DMS 273 (cell line): ENCODE measurements around the gene SH3RF3.

Experiments
- DNase-seq: peaks from one replicate; lab custom pipeline; 2025; ENCODE audit not compliant: unreplicated experiment; lab: John Stamatoyannopoulos, UW

The SH3RF3 gene

DNA sequence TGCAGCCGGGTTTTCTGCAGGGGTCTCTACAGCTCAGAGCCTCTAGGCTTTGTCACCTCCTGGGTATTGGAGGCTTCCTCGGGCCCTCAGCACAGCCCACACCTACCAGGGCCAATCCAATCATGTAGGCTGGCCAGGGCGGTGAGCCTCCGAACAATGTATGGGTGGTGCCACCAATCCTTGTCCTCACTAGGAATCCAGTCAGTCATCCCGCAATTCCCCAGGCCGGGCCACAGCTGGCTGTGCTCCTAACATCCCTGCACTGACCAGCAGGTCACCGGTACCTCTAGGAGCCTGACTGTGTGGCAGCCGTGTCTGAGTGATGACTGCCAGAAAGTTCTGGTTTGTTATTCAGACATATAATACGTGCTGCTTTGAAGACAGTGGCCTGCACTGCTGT, 129.4 kb downstream of the SH3RF3 start:
- DNase-seq = no peak

DNA sequence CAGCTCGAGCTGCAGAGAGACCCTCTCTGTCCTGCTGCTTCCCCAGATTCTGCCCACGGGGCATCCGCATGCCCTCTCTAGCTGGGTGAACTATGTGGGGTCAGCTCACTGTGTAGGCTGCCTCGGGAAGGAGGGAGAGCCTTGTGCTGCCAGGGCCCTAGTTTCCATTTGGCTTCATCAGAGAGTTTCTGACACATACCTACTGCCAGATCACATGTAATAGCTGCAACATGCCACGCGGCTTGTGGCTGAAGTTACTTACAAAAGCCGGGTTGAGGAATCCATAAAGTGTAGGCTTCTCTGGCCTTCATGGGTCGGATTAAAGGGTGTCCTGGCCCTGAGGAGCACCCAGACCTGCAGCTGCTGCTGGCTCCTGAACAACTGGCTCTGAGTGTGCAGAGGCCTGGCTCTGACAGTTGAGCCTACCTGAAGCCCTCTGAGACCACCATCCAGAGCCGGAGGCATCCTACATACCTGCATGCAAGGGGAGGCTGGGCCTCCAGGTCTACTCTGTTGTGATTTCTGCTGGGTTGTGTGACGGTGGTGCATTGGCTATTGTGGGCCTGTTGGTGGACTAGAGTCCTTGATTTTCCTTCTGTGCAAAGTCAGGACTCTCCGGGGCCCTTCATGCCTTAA, 130.0 kb downstream of the SH3RF3 start:
- DNase-seq = no peak

DNA sequence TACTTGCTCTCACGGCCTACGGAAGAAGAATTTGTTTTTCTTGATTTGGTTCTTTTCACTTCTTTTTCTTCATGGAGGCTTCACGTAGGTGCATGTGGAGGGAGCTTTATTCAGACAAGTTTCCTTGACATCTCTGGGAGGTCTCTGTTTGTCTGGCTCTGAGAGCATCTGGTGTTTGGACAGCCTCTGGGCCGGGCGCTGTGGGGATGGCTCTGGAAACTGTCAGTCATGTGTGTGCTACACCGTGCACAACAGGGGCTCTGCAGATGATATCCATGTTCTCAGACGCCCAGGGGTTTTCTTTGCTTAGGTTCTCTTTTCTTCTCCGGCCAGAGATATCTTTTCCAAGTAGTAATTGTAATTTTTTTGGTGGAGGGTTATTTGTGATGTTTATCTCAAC, 130.7 kb downstream of the SH3RF3 start:
- no peak for DNase-seq

DNA sequence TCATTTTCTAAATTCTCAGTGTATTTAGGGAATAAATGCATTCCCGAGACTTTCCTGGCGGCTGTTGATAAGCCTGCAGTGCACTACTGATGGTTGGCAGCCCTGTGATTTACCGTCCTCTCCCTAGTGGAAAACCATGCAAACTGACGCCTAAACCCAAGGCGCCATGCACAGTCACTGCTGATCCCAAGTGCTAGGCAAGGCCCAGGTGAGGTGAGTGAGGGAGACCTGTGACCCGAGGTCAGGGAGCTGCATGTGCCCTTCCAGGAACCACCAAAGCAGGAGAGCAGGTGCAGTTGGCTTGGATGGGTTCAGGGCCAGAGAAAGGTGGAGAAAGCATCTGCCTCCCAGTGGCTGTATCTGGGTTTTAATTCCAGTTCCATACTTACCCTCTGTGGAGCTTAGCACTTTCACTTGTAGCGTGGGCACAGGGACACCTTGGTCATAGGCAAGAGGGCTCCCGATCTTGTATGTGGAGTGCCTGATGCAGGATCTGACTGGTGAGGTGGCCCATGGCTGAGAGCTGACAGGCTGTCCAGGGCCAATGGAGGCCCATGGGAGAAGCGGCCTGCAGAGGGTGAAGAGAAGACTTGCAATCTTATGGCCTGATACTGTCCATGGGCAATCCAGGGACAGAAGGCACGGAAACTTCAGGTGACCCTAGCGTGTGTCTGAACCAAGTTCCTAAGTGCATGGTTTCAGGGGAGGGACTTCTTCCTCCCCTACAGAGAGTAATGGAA, 131.3 kb downstream of the SH3RF3 start:
- DNase-seq = no peak

DNA sequence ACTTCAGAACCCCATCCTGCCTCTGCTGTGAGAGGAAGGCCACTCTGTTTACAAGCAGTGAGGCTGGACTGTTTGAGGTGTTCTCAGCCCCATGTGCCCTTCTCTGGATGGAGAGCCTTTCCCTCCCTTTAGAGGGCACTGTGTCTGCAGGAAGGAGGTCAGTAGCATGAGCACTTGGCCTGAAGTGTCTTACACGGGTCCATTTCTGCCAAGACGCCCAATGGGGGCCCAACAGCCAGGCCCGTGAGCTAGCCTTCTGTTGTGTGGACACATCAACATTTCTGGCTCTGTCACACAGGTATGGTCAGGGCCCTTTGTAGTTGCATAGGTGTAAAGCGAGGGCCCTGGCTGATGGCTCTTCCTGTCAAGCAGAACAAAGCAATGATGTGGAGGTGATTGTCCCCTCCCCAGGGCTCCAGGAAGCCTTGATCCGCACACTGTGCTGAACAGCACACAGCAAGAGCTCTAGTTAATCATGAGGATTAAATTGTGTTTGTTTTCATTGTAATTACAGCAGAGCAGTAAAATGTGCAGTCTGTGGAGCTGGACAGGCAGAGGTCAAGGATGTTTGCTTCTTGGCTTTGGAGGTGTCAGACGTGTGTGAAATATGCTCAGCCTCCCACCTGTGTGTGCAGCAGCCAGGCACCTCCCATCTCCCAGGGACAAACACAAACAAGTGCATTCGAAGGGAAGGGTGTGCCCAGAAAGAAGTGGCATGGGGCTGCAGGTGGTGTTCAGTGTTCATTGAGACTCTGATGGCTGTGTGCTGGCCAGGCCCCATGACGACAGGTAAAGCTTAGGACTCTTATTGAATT, 132.1 kb downstream of the SH3RF3 start:
- peak; percentile 51 for DNase-seq

DNA sequence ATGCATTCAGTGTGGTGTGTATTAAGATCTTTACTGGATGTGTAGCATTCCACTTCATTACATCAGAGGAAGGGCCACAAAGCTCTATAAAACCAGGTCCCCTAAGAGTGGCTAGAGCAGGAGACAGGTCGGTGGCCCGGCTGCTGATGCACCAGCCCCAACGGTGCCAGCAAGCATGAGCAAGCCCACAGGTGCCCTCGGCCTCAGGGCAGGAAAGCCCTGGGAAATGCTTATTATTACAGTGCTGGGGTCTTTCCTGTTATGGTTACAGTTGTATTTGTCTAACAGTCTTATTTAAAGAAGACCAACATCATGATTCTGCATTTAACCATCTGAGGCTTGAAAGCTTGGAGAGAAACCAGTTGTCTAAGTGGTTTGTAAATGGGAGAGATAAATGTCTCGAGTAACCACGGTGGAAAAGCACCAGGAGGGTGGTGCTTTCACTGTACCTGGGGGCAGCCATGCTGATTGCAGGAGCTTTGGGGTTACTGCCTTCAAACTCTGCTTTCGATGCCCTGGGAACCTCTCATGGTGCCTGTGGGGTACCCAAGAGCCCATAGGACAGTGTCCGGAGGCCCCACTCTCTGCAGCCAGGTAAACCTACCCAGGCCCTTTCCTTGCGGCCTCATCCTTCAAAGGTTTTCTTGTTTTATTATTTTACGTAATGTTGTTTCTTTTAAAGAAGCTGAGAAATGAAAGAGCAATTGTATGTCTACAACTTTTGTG, 133.1 kb downstream of the SH3RF3 start:
- DNase-seq = no peak

DNA sequence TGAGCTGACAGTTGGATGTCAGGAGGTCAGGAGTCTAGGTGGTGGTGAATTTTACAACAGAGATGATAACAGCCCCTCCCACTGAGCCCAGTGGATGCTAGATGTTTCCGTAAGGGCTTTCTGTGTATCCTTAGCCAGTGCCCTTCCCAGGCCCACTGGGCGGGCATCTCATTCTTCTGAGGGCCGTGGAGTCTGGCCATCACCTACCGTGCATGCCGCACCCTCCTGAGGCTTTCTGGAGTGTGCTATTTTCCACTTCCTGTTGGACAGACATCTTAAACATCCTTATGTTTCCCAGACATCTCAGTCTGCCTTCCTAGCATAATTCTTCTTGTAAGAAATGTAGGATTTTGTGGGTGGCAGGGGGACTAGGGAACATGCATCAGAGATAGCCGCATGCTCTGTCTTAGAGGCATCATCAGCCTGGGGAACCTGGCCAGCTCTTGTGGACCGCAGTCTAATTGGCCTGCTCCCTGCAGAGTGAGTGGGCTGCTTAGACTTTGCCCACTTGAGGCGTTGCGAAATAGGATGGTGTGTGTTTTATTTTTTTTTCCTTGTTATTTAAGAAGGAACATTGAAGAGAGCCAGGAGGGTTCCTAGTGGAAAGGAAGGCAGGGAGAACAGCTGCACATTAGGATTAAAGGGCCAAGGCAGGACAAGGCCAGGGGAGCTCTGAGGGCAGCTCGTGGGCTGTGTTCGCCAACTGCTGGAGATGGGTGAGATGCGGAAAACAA, 135.8 kb downstream of the SH3RF3 start:
- DNase-seq = no peak

DNA sequence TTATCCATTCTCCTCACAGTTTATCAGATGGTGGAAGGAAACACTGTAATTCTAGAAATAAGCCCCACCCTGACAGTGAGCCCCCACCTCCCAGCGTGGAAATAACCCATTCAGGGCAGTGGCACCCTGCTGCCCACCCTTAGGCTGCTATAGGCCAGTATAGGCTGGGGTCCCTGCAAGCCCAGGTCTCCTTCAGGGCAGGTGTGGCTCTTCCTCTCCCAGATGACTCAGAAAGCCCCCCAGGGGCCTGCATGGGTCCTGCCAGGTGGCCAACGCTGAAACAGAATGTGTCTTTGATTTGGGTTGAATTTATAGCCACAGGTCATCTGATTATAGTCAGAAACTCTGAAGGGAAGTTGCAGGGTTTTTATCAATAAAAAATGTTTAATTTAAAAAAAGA, 136.4 kb downstream of the SH3RF3 start:
- DNase-seq = no peak

DNA sequence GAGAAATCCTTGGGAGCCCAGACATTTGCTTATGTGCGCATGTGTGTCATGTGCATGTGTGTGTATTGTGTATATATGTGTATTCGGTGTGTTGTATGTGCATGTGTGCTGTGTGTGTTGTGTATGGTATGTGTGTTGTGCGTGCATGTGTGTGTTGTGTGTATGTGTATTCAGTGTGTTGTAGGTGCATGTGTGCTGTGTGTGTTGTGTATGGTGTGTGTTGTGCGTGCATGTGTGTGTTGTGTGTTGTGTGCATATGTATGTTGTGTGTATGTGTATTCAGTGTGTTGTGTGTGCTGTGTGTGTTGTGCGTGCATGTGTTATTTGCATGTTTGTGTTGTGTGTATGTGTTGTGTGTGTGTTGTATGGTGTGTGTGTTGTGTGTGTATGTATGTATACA, 136.9 kb downstream of the SH3RF3 start:
- DNase-seq = no peak

DNA sequence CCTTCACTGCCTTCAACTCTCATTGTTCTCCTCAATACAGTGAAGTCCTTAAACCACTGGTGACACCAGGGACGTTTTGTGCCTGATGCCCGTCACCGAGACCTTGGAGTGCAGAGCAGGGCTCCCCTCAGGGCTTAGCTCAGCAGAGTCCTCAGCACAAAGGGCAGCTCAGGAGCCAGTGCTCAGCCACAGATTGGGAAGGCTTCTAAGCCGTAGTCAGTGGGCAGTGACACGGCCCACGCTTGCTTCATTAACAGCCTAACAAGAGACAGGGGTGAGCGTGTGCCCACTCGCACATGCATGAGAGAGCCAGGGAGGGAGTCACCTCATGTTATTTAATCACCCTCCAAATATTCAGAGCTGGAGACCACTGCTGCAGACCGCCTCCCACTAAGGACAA, 137.5 kb downstream of the SH3RF3 start:
- no peak for DNase-seq

DNA sequence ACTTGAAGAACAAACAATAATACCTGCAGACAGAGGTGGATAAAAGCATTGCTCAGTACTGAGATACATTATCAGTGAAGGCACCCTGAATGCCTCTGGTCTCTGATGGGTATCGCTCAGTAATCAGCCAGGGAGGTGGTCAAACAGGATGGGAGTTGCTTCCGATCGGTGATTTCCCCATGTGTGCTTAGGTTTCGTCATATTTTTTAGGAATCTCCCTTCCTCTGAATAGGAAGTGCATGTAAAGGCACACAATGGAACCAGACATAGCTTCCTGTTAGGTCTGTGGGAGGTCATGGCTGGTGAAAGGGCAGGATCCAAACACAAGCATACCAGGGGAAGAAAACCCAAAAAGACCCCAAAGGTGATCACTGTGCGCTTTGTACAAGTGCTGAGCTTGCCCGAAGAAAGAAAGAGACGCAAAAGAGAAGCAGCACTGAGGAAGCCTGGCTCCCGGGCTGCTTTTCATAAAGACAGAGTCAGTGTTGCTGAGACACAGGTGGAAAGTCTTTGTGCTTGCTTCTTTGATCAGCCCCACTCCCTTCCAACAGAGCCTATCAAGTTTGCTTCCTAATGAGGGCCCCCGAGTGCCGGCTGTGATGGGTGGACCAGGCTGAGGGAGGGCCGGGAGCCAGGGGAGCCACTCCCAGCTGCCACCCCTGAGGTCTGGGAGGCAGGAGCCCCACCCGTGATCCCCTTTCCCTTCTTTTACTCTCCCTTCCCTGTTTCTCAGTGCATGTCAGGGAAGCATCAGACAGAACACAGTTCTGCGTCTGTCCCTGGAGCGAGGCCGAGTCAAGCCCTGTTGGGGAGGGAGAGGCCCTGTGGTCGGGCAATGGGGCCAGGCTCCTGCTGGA, 138.2 kb downstream of the SH3RF3 start:
- no peak for DNase-seq

DNA sequence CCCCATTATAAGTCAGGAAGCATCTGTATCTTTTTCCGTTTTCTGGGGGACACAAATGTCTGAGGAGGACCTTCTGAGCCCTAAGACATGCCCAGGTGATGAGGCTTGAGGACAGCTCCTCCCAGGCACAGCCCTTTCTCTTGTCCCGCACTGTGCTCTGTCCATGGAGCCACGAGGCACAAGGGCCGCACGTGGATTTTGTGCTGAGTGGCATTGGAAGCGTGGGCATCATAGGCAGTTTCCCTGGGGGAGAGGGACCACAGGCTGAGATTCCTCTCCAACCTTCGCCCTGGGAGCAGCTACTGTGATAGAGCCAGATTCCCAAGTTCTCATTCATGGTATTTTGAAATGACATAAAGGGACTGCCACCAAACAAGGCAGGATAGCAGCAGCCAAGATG, 139.9 kb downstream of the SH3RF3 start:
- DNase-seq = no peak

DNA sequence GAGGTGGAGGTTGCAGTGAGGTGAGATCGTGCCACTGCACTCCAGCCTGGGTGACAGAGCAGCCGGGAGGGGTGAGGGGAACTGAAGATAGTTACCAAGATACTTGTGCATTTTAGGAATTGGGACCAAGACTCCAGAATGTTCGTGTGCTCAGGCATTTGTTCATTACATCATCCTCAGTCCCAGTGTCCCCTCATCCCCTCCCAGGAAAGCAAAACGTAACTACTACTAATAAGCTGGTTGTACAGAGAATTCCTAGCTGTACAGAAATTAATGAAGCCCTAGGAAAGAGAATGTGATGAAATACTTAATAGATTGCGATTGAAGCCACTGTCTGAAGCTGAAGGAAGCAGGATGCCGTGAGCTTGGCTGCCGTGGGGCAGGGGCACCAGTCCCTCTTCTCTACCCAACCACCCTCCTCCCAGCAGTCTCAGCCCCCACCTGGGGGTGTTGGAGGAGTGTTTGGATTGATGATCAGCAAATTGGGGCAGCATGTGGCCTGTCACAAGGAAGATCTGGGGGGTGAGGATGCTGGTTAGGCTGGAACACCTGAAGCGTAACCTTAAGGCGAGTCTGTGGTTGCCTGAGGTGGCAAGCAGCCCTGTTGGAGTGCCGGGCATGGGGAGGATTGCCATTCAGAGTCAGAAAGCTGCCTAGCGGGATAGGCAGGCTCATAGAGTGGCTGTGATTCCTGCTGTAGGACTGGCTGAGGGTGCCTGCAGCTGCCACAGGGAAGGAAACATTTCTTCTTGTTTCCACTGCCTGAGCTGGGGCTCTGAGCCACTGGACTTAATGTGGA, 140.9 kb downstream of the SH3RF3 start:
- DNase-seq = peak; percentile 12

DNA sequence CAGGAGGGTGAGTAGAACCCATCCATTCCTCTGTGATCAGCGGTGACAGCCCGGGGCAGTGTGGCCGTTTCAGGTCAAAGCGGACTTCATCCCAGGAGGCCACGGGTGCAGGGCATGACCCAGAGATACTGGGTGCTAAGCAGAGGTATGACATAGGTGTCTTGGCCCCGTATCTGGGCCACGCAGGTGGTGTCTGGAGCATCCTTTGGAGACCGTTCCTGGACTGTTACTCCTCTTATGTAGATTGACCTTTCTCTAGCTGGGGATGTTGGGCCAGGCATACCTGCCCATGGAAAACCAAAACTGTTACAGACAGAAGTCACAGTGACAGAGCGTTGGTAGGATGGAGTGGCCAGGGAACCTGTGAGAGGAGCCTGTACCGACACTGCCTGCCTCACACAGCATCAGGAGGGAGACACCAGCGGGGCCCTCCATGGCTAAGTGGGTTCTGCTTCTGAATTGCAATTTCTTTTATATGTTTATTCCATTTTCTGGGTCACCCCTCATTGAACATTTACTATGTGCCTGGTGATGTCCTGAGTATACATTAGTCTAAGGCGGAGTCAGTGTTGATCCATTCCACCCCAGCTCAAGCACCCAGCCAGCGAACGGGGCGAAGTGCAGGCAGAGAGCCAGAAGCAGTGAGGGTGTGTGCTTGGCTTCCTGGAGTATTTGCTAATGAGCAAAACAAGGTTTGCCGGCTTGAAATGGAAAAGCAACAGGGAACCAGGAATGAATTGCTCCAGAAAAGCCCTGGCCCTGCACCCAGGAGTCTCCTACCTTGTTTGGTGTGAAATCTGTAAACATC, 141.7 kb downstream of the SH3RF3 start:
- peak; percentile 11 for DNase-seq

DNA sequence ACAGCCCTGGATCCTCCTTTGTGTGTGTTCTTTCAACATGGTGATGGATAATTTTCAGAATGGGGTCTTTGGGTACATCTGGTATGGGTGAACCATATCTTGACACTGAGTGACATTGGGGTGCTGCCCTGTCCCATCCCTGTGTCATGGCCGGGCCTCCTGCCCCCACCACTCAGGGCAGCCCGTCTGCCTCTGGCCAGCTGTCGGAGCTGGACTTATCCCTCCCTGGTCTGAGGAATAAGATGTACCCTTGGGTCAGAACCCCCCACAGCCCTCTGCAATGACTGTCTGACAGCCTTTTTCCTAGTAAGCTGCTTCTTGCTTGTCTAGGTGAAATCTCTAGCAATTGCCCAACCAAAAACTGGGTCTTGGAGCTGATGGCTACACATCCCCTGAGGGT, 142.9 kb downstream of the SH3RF3 start:
- DNase-seq = no peak

DNA sequence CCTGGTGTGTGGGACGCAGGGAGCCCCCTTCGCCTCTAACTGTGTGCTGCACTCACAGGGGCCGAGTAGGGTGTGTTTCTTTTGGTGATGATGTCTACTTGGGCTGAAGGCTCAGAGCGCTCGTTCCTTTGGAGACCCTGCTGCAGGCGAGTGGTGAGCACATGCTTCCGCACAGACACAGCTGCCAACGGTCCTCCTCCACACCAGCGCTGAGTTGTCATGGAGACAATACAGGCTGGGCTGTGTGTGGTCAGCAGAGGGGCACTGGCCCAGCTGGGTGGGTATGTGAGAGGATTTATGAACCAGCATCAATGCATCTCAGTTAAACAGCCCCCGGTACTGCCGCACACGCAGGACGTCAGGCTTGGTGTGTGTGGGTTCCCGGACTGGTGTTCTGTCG, 143.5 kb downstream of the SH3RF3 start:
- DNase-seq = peak; percentile 30

DNA sequence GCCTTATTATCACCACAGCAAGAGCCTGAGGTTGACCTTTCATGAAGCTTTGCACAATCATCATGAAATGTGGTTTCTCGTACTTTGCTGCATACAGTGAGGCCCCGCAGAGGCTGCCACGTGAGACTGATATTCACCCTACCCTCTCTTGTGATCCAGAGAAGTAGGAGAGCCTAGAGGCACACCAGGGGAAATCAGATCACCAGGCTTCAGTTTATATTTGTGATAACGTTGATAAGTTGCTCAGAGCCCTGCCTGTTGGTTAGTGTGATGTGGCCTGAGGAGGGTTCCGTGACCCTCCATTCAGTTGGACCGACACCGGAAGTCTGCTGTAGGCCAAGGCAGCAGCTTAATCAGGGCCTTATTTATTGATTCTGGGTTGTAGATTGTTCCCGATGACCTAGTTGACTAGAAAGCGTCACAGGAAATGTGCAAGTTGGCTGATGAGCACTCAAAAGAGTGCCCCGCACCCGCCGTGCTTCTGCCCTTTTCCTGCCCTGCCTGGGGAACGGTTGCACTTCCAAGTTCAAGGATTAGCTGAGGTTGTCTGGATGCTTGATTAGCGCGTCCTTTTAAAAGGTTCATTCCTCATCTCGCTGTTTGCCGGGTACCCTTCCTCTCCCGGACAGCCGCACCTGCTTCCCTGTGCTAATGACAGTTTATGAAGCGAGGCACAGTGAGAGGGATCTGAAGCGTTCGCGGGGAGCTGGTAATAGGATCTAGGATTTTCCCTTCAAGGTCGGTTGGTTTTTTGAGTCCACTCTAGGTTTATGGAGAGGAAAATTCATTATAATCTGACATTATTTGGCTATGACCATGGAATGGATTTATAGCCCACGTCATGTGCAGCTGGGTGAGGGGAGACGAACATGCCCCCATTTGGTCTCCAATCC, 146.4 kb downstream of the SH3RF3 start:
- DNase-seq = no peak
